GM10266 (cell line): ENCODE measurements around the gene ZGLP1.

Experiments used
- DNase-seq: peaks from one replicate; pipeline ENCODE4 v3.0.0; 2012; ENCODE audit errors: extremely low spot score
- TF ChIP-seq, protein P1 (sequence below): IDR thresholded peaks from 2 replicates; pipeline ENCODE4 v1.5.1; 2012; ENCODE audit warnings: mild to moderate bottlenecking, low read depth; ENCODE audit not compliant: control insufficient read depth, insufficient read depth; ENCODE audit errors: missing control alignments

Gene ZGLP1

GRCh38 chr19:10332965-10333757 lies 23.5 kb upstream of the ZGLP1 start, which contains the start of gene RAVER1:
Gene RAVER1, minus strand, starts transcription at chr19:10333529. Its CDS starts 22 bp downstream, at chr19:10333507.
- TF ChIP-seq, protein P1, sequence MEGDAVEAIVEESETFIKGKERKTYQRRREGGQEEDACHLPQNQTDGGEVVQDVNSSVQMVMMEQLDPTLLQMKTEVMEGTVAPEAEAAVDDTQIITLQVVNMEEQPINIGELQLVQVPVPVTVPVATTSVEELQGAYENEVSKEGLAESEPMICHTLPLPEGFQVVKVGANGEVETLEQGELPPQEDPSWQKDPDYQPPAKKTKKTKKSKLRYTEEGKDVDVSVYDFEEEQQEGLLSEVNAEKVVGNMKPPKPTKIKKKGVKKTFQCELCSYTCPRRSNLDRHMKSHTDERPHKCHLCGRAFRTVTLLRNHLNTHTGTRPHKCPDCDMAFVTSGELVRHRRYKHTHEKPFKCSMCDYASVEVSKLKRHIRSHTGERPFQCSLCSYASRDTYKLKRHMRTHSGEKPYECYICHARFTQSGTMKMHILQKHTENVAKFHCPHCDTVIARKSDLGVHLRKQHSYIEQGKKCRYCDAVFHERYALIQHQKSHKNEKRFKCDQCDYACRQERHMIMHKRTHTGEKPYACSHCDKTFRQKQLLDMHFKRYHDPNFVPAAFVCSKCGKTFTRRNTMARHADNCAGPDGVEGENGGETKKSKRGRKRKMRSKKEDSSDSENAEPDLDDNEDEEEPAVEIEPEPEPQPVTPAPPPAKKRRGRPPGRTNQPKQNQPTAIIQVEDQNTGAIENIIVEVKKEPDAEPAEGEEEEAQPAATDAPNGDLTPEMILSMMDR, result no peak
- peak; percentile 99 for DNase-seq

- no peak for DNase-seq
Measured at GRCh38 chr19:10332158-10332964, 22.7 kb upstream of the ZGLP1 start.

GRCh38 chr19:10329555-10329954 lies 19.9 kb upstream of the ZGLP1 start:
- no peak for DNase-seq
- TF ChIP-seq, protein P1, result no peak

More at GRCh38 chr19:10332158-10332964, 22.7 kb upstream of the ZGLP1 start:
- TF ChIP-seq, protein P1, result no peak

- DNase-seq, result no peak
- TF ChIP-seq, protein P1, result no peak
Measured at GRCh38 chr19:10328558-10329429, 19.2 kb upstream of the ZGLP1 start.

DNA sequence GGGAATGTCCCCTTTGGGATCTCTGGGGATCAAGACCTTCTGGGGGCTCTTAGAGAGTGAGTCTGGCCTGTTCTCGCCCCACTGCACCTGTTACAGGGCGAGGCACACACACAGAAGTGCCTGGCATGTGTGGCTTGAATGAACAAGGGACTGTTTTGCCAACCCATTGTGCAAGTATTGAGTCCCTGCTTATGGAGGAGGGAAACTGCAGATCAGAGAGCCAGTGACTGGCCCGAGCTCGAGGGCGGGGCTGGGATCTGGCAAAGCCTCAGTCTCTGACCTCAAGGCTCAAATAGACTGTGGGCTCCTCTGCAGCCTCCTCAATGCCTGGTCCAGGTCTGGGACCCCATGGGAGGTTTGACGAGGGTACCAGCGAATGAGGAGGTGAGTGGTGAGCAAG lies 18.2 kb upstream of the ZGLP1 start:
- DNase-seq, result no peak
- TF ChIP-seq, protein P1, result no peak

DNA sequence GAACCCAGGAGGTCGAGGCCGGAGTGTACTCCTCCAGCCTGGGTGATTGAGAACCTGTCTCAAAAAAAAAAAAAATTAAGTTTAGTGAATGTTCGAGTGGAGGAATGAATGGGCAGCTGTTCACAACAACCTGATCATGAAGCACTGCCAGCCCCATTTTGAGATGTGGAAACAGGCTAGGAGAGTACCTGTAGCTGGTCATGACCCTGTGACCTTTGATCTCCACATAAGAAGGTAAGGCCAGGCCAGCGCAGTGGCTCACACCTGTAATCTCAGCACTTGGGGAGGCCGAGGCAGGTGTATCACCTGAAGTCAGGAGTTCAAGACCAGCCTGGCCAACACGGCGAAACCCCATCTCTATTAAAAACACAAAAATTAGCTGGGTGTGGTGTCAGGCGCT lies 16.1 kb upstream of the ZGLP1 start:
- DNase-seq, result no peak
- TF ChIP-seq, protein P1, result no peak
